ENCODE data around the gene DCUN1D2. TPM values are rescaled to one million over a fixed set of nuclear protein-coding genes. Genes with fewer than 3 reads are reported as not detected.
A peak's percentile ranks its signal among the peaks of the same experiment; 100 is the strongest.
"Not testable (repeated sequence)": the region's sequence is repeated elsewhere in the genome, so short reads cannot be mapped to it uniquely, and the experiment has no call there.

DCUN1D2 gene
- total RNA-seq, 2 donors from 2014 or later = 24.6 to 26.2 TPM

GRCh38 chr13:113476811-113477210 lies 13.7 kb downstream of the DCUN1D2 start:
- H3K27me3 Mint-ChIP-seq (ENCODE audit: low read depth) = no peaks in the 10 kb centered on the region
- no peaks in the 10 kb centered on the region for H3K4me1 Mint-ChIP-seq (ENCODE audit: low read depth)
- no peak for ATAC-seq (replicated peaks in 1 of 2)
- no peak for DNase-seq
- peaks cover 2 to 15% of the 10 kb centered on the region in 2 donors for H3K36me3 Mint-ChIP-seq (ENCODE audit: insufficient read depth in 2 of 2)
- H3K4me3 Mint-ChIP-seq = no peak overlapping the region
- H3K27ac Mint-ChIP-seq = no peak overlapping the region
- no peaks in the 10 kb centered on the region for H3K9me3 Mint-ChIP-seq

- Mint-ChIP-seq H3K27me3 (ENCODE audit: low read depth) (no peaks in the 10 kb centered on the region), H3K4me1 (ENCODE audit: low read depth) (no peaks in the 10 kb centered on the region), H3K36me3 (ENCODE audit: insufficient read depth in 2 of 2) (peaks cover 5 to 15% of the 10 kb centered on the region in 2 donors), H3K9me3 (no peaks in the 10 kb centered on the region), H3K27ac (no peak overlapping the region), H3K4me3 (no peak overlapping the region)
- DNase-seq = no peak
- ATAC-seq (replicated peaks in 1 of 2) = no peak
Observed at GRCh38 chr13:113475911-113476310, 14.6 kb downstream of the DCUN1D2 start.

GRCh38 chr13:113475280-113475679 lies 15.2 kb downstream of the DCUN1D2 start:
- Mint-ChIP-seq H3K9me3 (no peaks in the 10 kb centered on the region), H3K4me3 (no peak overlapping the region), H3K27me3 (ENCODE audit: low read depth) (no peaks in the 10 kb centered on the region), H3K27ac (no peak overlapping the region), H3K4me1 (ENCODE audit: low read depth) (no peaks in the 10 kb centered on the region), H3K36me3 (ENCODE audit: insufficient read depth in 2 of 2) (peaks cover 5 to 15% of the 10 kb centered on the region in 2 donors)
- DNase-seq (no peak), ATAC-seq (replicated peaks in 1 of 2) (no peak)

- H3K27me3 Mint-ChIP-seq (ENCODE audit: low read depth) = no peaks in the 10 kb centered on the region
- ATAC-seq (replicated peaks in 1 of 2) (no peak), DNase-seq (no peak)
- no peak overlapping the region for H3K4me3 Mint-ChIP-seq
- peaks cover 5 to 9% of the 10 kb centered on the region in 2 donors for H3K36me3 Mint-ChIP-seq (ENCODE audit: insufficient read depth in 2 of 2)
- H3K27ac Mint-ChIP-seq = no peak overlapping the region
- no peaks in the 10 kb centered on the region for H3K4me1 Mint-ChIP-seq (ENCODE audit: low read depth)
- no peaks in the 10 kb centered on the region for H3K9me3 Mint-ChIP-seq
Observed at GRCh38 chr13:113474179-113474578, 16.3 kb downstream of the DCUN1D2 start.

GRCh38 chr13:113472355-113473025 lies 18.0 kb downstream of the DCUN1D2 start:
- no peak for ATAC-seq (replicated peaks in 1 of 2)
- Mint-ChIP-seq H3K27ac (no peak overlapping the region), H3K9me3 (no peaks in the 10 kb centered on the region), H3K4me1 (ENCODE audit: low read depth) (no peaks in the 10 kb centered on the region), H3K4me3 (no peak overlapping the region), H3K36me3 (ENCODE audit: insufficient read depth in 2 of 2) (peaks cover 2 to 5% of the 10 kb centered on the region in 2 donors), H3K27me3 (ENCODE audit: low read depth) (no peaks in the 10 kb centered on the region)
- DNase-seq = no peak

GRCh38 chr13:113471844-113472243 lies 18.7 kb downstream of the DCUN1D2 start:
- no peaks in the 10 kb centered on the region for H3K27me3 Mint-ChIP-seq (ENCODE audit: low read depth)
- DNase-seq = no peak
- no peaks in the 10 kb centered on the region for H3K4me1 Mint-ChIP-seq (ENCODE audit: low read depth)
- no peaks in the 10 kb centered on the region for H3K9me3 Mint-ChIP-seq
- no peak overlapping the region for H3K27ac Mint-ChIP-seq
- ATAC-seq (replicated peaks in 1 of 2) = no peak
- H3K36me3 Mint-ChIP-seq (ENCODE audit: insufficient read depth in 2 of 2) = peaks cover 2 to 5% of the 10 kb centered on the region in 2 donors
- no peak overlapping the region for H3K4me3 Mint-ChIP-seq

- H3K27me3 Mint-ChIP-seq (ENCODE audit: low read depth); H3K36me3 Mint-ChIP-seq (ENCODE audit: insufficient read depth in 2 of 2); H3K4me3 Mint-ChIP-seq; DNase-seq; H3K27ac Mint-ChIP-seq; ATAC-seq (replicated peaks in 1 of 2); H3K9me3 Mint-ChIP-seq; H3K4me1 Mint-ChIP-seq (ENCODE audit: low read depth): not testable (repeated sequence)
Observed at GRCh38 chr13:113470635-113471163, 19.8 kb downstream of the DCUN1D2 start.

- DNase-seq = no peak
- Mint-ChIP-seq H3K4me3 (no peak overlapping the region), H3K4me1 (ENCODE audit: low read depth) (no peaks in the 10 kb centered on the region), H3K27ac (peak overlapping the region; percentile 34), H3K9me3 (no peaks in the 10 kb centered on the region), H3K36me3 (ENCODE audit: insufficient read depth in 2 of 2) (peaks cover 4 to 5% of the 10 kb centered on the region in 2 donors), H3K27me3 (ENCODE audit: low read depth) (no peaks in the 10 kb centered on the region)
- ATAC-seq (replicated peaks in 1 of 2) = no peak
Observed at GRCh38 chr13:113470073-113470472, 20.4 kb downstream of the DCUN1D2 start.

GRCh38 chr13:113469582-113469981 lies 20.9 kb downstream of the DCUN1D2 start:
- DNase-seq = no peak
- no peak overlapping the region for H3K4me3 Mint-ChIP-seq
- peaks cover 3 to 4% of the 10 kb centered on the region in 2 donors for H3K36me3 Mint-ChIP-seq (ENCODE audit: insufficient read depth in 2 of 2)
- H3K9me3 Mint-ChIP-seq = no peaks in the 10 kb centered on the region
- ATAC-seq (replicated peaks in 1 of 2) = no peak
- no peak overlapping the region for H3K27ac Mint-ChIP-seq
- no peaks in the 10 kb centered on the region for H3K4me1 Mint-ChIP-seq (ENCODE audit: low read depth)
- H3K27me3 Mint-ChIP-seq (ENCODE audit: low read depth) = no peaks in the 10 kb centered on the region

- Mint-ChIP-seq H3K36me3 (ENCODE audit: insufficient read depth in 2 of 2) (peaks cover 3 to 4% of the 10 kb centered on the region in 2 donors), H3K27me3 (ENCODE audit: low read depth) (no peaks in the 10 kb centered on the region), H3K4me1 (ENCODE audit: low read depth) (no peaks in the 10 kb centered on the region), H3K4me3 (no peak overlapping the region), H3K27ac (no peak overlapping the region), H3K9me3 (no peaks in the 10 kb centered on the region)
- ATAC-seq (replicated peaks in 1 of 2) (no peak), DNase-seq (no peak)
Observed at GRCh38 chr13:113468472-113469201, 21.9 kb downstream of the DCUN1D2 start.

GRCh38 chr13:113468029-113468428 lies 22.5 kb downstream of the DCUN1D2 start:
- H3K4me1 Mint-ChIP-seq (ENCODE audit: low read depth) = no peaks in the 10 kb centered on the region
- ATAC-seq (replicated peaks in 1 of 2) (no peak), DNase-seq (no peak)
- no peak overlapping the region for H3K4me3 Mint-ChIP-seq
- no peaks in the 10 kb centered on the region for H3K27me3 Mint-ChIP-seq (ENCODE audit: low read depth)
- no peaks in the 10 kb centered on the region for H3K9me3 Mint-ChIP-seq
- peaks cover 3 to 4% of the 10 kb centered on the region in 2 donors for H3K36me3 Mint-ChIP-seq (ENCODE audit: insufficient read depth in 2 of 2)
- no peak overlapping the region for H3K27ac Mint-ChIP-seq

GRCh38 chr13:113466383-113466782 lies 24.1 kb downstream of the DCUN1D2 start:
- H3K27me3 Mint-ChIP-seq (ENCODE audit: low read depth) = no peaks in the 10 kb centered on the region
- no peak for ATAC-seq (replicated peaks in 1 of 2)
- no peak for DNase-seq
- H3K9me3 Mint-ChIP-seq = no peaks in the 10 kb centered on the region
- no peak overlapping the region for H3K4me3 Mint-ChIP-seq
- H3K27ac Mint-ChIP-seq = no peak overlapping the region
- H3K36me3 Mint-ChIP-seq (ENCODE audit: insufficient read depth in 2 of 2) = peaks cover under 1 to 4% of the 10 kb centered on the region in 2 donors
- H3K4me1 Mint-ChIP-seq (ENCODE audit: low read depth) = no peaks in the 10 kb centered on the region

- peaks cover 0 to 7% of the 10 kb centered on the region in 2 donors for H3K36me3 Mint-ChIP-seq (ENCODE audit: insufficient read depth in 2 of 2)
- peak overlapping the region; percentile 79 for H3K27ac Mint-ChIP-seq
- DNase-seq = no peak
- no peaks in the 10 kb centered on the region for H3K27me3 Mint-ChIP-seq (ENCODE audit: low read depth)
- H3K9me3 Mint-ChIP-seq = no peaks in the 10 kb centered on the region
- no peaks in the 10 kb centered on the region for H3K4me1 Mint-ChIP-seq (ENCODE audit: low read depth)
- ATAC-seq (replicated peaks in 1 of 2) = peak in 1 of 2 donors; percentile 17
- H3K4me3 Mint-ChIP-seq = no peak overlapping the region
Observed at GRCh38 chr13:113465300-113465699, 25.2 kb downstream of the DCUN1D2 start.

All from activated T-cell treated with anti-CD3 and anti-CD28 coated beads, Interleukin-2, amount 50 U/mL, for 72 hours (primary cell).